ENCODE measurements around the gene TMBIM1.

The TMBIM1 gene

GRCh38 chr2:218263817-218264641, 28.3 kb downstream of the TMBIM1 start:
- H3K9me3 ChIP-seq (ENCODE audit: insufficient read depth, low read depth, low read length): no peaks in the 10 kb centered on the region
- no peak overlapping the region for H3K9ac ChIP-seq (ENCODE audit: low read depth, low read length)
- H3K27me3 ChIP-seq (ENCODE audit: insufficient read depth, low read length): no peaks in the 10 kb centered on the region
- no peak overlapping the region for H3K27ac ChIP-seq (ENCODE audit: low read length)
- H3K36me3 ChIP-seq (ENCODE audit: insufficient read depth, low read depth, low read length): peaks cover 45% of the 10 kb centered on the region
- H3K4me3 ChIP-seq (ENCODE audit: low read length): no peak overlapping the region
- H3K4me1 ChIP-seq (ENCODE audit: insufficient read depth, low read length): peaks cover 16% of the 10 kb centered on the region

DNA sequence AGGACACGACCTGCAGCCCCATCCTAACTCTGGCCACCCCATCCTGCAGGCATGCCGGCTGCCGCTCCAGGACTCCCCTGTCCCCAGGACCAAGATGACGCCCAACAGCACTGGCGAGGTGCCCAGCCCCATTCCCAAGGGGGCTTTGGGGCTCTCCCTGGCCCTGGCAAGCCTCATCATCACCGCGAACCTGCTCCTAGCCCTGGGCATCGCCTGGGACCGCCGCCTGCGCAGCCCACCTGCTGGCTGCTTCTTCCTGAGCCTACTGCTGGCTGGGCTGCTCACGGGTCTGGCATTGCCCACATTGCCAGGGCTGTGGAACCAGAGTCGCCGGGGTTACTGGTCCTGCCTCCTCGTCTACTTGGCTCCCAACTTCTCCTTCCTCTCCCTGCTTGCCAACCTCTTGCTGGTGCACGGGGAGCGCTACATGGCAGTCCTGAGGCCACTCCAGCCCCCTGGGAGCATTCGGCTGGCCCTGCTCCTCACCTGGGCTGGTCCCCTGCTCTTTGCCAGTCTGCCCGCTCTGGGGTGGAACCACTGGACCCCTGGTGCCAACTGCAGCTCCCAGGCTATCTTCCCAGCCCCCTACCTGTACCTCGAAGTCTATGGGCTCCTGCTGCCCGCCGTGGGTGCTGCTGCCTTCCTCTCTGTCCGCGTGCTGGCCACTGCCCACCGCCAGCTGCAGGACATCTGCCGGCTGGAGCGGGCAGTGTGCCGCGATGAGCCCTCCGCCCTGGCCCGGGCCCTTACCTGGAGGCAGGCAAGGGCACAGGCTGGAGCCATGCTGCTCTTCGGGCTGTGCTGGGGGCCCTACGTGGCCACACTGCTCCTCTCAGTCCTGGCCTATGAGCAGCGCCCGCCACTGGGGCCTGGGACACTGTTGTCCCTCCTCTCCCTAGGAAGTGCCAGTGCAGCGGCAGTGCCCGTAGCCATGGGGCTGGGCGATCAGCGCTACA, 29.4 kb downstream of the TMBIM1 start:
- no peak overlapping the region for H3K27ac ChIP-seq (ENCODE audit: low read length)
- H3K9ac ChIP-seq (ENCODE audit: low read depth, low read length): no peak overlapping the region
- peaks cover 45% of the 10 kb centered on the region for H3K36me3 ChIP-seq (ENCODE audit: insufficient read depth, low read depth, low read length)
- peaks cover 15% of the 10 kb centered on the region for H3K4me1 ChIP-seq (ENCODE audit: insufficient read depth, low read length)
- no peaks in the 10 kb centered on the region for H3K27me3 ChIP-seq (ENCODE audit: insufficient read depth, low read length)
- no peak overlapping the region for H3K4me3 ChIP-seq (ENCODE audit: low read length)
- no peaks in the 10 kb centered on the region for H3K9me3 ChIP-seq (ENCODE audit: insufficient read depth, low read depth, low read length)

- no peak overlapping the region for H3K27ac ChIP-seq (ENCODE audit: low read length)
- H3K27me3 ChIP-seq (ENCODE audit: insufficient read depth, low read length): no peaks in the 10 kb centered on the region
- H3K9me3 ChIP-seq (ENCODE audit: insufficient read depth, low read depth, low read length): no peaks in the 10 kb centered on the region
- H3K4me1 ChIP-seq (ENCODE audit: insufficient read depth, low read length): peaks cover 15% of the 10 kb centered on the region
- H3K4me3 ChIP-seq (ENCODE audit: low read length): no peak overlapping the region
- peaks cover 39% of the 10 kb centered on the region for H3K36me3 ChIP-seq (ENCODE audit: insufficient read depth, low read depth, low read length)
- no peak overlapping the region for H3K9ac ChIP-seq (ENCODE audit: low read depth, low read length)
Measured at GRCh38 chr2:218262237-218262600, 30.1 kb downstream of the TMBIM1 start.

DNA sequence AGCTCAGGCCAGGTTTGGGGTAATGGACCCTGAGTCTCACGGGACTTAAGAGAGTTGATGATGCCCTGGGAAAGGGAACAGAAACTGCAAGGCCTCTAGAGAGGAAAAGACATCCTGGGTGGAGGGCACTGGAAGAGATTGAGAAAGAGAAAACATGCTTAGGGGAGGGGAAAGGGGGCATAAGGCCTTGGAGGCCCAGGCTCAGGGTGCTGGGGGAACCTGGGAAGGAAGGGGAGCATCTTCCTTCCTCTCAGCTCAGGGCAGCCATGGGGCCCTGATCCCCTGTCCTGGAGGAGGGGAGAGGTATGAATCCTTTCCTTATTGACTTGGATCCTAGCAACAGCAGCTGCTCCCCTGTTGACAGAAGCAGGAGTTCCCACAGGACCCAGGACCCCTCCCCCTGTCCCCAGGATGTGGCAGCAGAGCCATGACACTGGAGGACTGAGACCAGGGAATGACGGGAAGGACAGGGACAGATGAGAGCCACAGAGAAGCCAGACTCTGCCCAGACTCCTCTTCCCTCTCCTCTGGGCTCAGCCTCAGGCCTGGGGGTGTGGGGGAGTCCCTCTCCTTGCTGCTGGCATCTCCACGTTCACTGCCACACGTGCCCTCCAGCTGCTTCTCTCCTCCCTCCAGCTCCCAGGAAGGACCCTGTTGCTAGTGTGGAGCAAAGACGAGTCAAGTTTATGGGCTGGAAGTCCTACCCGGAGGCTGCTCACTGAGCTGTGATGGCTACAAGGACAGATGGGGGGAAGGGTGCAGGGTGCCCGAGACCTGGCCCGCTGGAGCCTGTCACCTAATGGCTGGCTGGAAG, 30.7 kb downstream of the TMBIM1 start:
- Histone ChIP-seq H3K9me3 (ENCODE audit: insufficient read depth, low read depth, low read length) (no peaks in the 10 kb centered on the region), H3K4me3 (ENCODE audit: low read length) (no peak overlapping the region), H3K9ac (ENCODE audit: low read depth, low read length) (no peak overlapping the region; the same call in 1 of the 2 replicates), H3K36me3 (ENCODE audit: insufficient read depth, low read depth, low read length) (peaks cover 37% of the 10 kb centered on the region), H3K27ac (ENCODE audit: low read length) (no peak overlapping the region), H3K27me3 (ENCODE audit: insufficient read depth, low read length) (no peaks in the 10 kb centered on the region), H3K4me1 (ENCODE audit: insufficient read depth, low read length) (peaks cover 15% of the 10 kb centered on the region)

DNA sequence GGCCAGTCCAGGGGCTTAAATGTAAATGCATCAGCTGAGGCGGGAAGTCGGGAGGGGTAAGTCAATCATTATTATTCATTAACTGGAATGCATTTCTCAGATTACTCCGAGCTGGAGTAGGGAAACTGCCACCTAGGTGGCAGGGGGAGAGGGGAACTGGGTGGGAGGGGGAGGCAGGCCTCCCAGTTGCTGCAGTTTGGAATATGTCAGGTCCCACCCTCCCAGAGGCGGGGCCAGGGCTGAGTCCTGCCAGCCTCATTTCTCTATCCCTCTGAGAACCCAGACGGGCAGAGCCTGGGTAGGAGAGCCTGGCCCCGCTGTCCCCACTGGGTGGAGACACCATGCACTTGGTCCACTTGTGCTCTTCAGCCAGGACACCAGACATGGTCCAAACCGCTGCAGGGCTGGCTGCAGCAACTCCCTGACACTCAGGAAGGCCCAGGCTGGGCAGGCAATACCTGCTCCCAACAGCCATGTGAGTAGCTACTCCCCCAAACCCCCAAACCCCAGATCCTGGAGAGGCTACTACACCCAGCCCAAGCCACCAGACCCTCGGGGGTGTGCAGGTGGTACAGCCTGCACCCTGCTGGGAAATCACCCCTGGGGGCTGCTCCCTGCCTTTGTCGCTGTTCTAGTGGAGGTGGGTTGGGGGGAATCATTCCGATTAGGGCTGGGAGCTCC, 31.4 kb downstream of the TMBIM1 start, which contains the start of gene GPBAR1:
Gene GPBAR1 (plus strand): TSS at position 274 of the 681 bp plus-strand sequence. CDS start 1,710 bp downstream, outside the sequence.
- peaks cover 15% of the 10 kb centered on the region for H3K4me1 ChIP-seq (ENCODE audit: insufficient read depth, low read length)
- no peak within 1 kb of the TSS for H3K4me3 ChIP-seq (ENCODE audit: low read length)
- H3K36me3 ChIP-seq (ENCODE audit: insufficient read depth, low read depth, low read length): peaks cover 34% of the 10 kb centered on the region
- H3K9me3 ChIP-seq (ENCODE audit: insufficient read depth, low read depth, low read length): no peaks in the 10 kb centered on the region
- H3K27ac ChIP-seq (ENCODE audit: low read length): no peak within 1 kb of the TSS
- H3K27me3 ChIP-seq (ENCODE audit: insufficient read depth, low read length): no peaks in the 10 kb centered on the region
- no peak within 1 kb of the TSS; the same call in 1 of the 2 replicates for H3K9ac ChIP-seq (ENCODE audit: low read depth, low read length)

DNA sequence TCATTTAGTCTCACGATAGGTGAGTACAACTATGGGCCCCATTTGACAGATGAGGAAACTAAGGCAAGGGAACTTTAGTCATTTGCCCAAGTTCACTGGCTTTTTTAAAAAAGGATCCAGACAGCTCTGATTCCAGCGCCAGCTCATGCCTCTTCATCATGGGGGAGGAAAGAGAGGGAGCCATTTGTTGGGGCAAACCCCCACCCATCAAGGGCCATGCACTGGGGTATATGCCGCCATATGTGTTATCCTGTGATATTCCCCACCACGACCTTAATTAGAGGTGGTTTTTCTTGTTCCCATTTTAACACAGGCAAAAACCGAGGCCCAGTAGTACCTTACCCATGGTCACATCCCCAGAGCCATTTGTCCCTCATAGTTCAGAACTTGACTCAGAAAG, 32.1 kb downstream of the TMBIM1 start:
- H3K9ac ChIP-seq (ENCODE audit: low read depth, low read length): no peak overlapping the region
- no peak overlapping the region for H3K4me3 ChIP-seq (ENCODE audit: low read length)
- no peaks in the 10 kb centered on the region for H3K9me3 ChIP-seq (ENCODE audit: insufficient read depth, low read depth, low read length)
- H3K36me3 ChIP-seq (ENCODE audit: insufficient read depth, low read depth, low read length): peaks cover 34% of the 10 kb centered on the region
- peaks cover 15% of the 10 kb centered on the region for H3K4me1 ChIP-seq (ENCODE audit: insufficient read depth, low read length)
- H3K27me3 ChIP-seq (ENCODE audit: insufficient read depth, low read length): no peaks in the 10 kb centered on the region
- H3K27ac ChIP-seq (ENCODE audit: low read length): no peak overlapping the region

DNA sequence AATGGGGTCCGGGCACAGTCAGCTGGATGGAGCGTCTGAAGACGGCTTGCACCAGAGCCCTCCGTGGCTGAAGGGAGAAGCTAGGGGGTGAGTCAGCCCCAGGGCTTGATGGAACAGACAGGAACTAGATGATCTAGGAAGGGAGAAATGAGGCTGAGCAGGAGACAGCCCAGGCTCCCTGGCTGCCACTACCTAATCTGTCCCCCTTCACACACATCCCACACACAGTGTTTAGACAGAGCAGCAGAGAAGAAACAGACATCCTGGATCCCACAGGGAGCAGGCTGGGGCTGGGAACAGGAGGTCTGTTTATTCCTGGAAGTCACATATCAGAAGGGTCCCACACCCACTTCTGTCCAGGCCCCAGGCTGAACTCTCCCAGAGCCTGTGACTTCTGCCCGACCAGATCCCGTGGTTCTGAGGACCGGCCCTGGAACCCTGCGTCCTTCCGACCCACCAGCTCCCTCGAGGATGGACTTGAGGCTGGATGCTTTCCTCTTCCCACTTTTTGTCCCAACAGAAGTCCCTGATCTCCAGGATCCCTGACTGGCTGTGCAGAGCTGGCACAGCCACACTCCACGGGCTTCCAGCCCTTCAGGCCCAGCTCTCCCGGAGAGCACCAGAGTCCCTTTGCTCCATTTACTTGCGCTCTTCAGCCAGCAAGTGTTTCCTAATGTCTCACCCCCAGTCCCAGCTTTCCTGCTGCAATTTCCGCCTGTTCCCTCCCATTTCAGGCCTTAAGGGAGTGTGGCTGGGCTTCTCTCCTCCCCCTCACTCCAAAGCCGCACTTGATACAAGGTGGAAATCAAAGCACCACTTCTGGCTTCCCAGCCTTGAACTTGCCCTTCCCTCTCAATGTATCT, 33.0 kb downstream of the TMBIM1 start:
- Histone ChIP-seq H3K27me3 (ENCODE audit: insufficient read depth, low read length) (no peaks in the 10 kb centered on the region), H3K4me3 (ENCODE audit: low read length) (no peak overlapping the region), H3K36me3 (ENCODE audit: insufficient read depth, low read depth, low read length) (peaks cover 34% of the 10 kb centered on the region), H3K9ac (ENCODE audit: low read depth, low read length) (no peak overlapping the region), H3K4me1 (ENCODE audit: insufficient read depth, low read length) (peaks cover 15% of the 10 kb centered on the region), H3K9me3 (ENCODE audit: insufficient read depth, low read depth, low read length) (no peaks in the 10 kb centered on the region), H3K27ac (ENCODE audit: low read length) (no peak overlapping the region)

DNA sequence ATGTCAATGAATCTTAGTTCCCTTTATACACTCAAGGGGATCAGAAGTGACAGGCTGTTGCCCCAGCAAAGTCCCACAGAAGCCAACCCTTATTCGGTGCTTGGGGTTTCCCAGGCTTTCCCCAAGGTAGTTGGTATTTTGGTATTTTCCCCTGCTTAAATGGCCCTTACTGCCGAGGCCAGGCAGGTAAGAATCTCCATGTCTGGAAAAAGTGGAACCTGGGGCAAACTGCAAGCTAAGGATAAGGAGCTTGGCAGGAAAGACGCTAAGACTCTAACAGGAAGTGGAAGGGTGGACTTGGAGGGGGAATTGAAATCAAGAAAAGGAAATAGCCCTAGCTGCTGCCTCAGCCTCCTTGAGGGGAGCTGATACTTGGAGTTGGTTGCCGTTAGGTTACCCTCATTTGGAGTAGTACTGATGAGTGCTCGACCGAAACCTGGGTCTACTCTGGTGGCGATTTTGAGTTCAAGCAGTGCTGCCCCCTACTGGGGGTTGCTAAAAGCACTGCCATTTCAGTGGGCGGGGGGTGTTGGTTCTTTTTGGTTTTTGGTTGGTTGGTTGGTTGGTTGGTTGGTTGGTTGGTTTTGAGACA, 34.8 kb downstream of the TMBIM1 start:
- Histone ChIP-seq H3K27ac (ENCODE audit: low read length) (no peak overlapping the region), H3K4me3 (ENCODE audit: low read length) (no peak overlapping the region)

DNA sequence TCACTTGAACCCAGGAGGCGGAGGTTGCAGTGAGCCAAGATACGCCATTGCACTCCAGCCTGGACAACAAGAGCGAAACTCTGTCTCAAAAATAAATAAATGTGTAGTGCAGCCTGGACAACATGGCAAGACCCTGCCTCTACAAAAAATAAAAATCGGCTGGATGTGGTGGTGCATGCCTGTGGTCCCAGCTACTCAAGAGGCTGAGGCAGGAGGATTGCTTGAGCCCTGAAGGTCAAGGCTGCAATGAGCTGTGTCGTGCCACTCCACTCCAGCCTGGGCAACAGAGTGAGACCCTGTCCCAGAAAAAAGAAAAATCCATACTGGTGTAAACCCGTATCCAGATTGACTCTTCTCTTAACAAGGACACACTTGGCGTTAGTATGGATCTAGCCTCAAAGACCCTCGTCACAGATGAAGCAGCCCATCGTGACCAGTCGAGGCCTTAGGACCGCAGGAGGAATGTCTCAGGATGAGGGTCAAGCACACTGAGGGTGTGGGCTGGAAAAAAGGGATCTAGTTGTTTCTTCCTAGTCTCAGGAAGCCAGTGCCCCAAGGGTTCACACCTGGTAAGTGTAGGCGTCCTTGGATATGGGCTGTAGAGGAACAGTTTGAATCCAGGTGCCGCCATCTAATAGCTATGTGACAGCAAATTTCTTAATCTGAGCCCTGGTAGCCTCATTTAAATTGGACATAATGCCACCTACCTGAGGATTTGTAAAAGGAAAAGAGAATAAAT, 35.5 kb downstream of the TMBIM1 start:
- H3K4me3 ChIP-seq (ENCODE audit: low read length): no peak overlapping the region
- H3K27ac ChIP-seq (ENCODE audit: low read length): no peak overlapping the region
- H3K27me3 ChIP-seq (ENCODE audit: insufficient read depth, low read length): no peaks in the 10 kb centered on the region
- no peak overlapping the region for H3K9ac ChIP-seq (ENCODE audit: low read depth, low read length)
- H3K9me3 ChIP-seq (ENCODE audit: insufficient read depth, low read depth, low read length): no peaks in the 10 kb centered on the region
- peaks cover 14% of the 10 kb centered on the region for H3K4me1 ChIP-seq (ENCODE audit: insufficient read depth, low read length)
- H3K36me3 ChIP-seq (ENCODE audit: insufficient read depth, low read depth, low read length): peaks cover 50% of the 10 kb centered on the region

More for the DNA sequence above, 34.8 kb downstream of the TMBIM1 start:
- Histone ChIP-seq H3K9ac (ENCODE audit: low read depth, low read length) (no peak overlapping the region), H3K27me3 (ENCODE audit: insufficient read depth, low read length) (no peaks in the 10 kb centered on the region), H3K36me3 (ENCODE audit: insufficient read depth, low read depth, low read length) (peaks cover 43% of the 10 kb centered on the region), H3K4me1 (ENCODE audit: insufficient read depth, low read length) (peaks cover 15% of the 10 kb centered on the region), H3K9me3 (ENCODE audit: insufficient read depth, low read depth, low read length) (no peaks in the 10 kb centered on the region)

Data from iPS-20b (cell line).